Activated CD4-positive, alpha-beta T cell treated with anti-CD3 and anti-CD28 coated beads for 1 hour (primary cell): ENCODE results near the gene C5orf58.
"Not testable (repeated sequence)": the region's sequence is repeated elsewhere in the genome, so short reads cannot be mapped to it uniquely, and the experiment has no call there.

Experiments
- DNase-seq: peaks from one replicate; pipeline ENCODE4 v3.0.0-alpha.2; 2020

Gene C5orf58

GRCh38 chr5:170225326-170226128, 7.3 kb upstream of the C5orf58 start:
- DNase-seq, result peak; percentile 64

DNA sequence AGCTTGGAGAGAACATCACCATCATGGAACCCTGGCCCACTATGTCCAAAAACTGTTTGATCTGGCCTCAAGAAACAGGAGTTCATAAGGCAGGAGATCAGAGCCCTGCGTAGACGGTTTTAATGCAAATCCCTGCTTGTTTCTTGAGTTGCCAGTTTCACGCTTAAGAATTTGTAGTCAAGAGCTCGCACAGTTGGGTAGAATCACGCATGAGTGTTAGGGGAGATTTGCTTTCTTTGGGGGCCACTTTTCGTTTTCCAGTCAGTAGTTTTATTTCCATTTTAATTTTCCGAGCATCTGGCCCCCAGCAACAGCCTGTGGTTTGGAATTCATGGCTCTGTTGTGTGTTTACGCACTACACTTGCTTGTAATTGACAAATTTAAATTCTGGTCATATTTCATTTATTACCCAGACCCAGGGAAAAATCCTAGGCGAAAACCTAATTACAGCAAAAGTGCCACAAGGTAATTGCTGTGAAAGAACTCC, 6.6 kb upstream of the C5orf58 start:
- DNase-seq, result no peak

GRCh38 chr5:170226661-170227060, 6.1 kb upstream of the C5orf58 start:
- no peak for DNase-seq

- no peak for DNase-seq
These were observed 3.9 kb upstream of the C5orf58 start for GRCh38 chr5:170228762-170229435.

- DNase-seq, result no peak
These were observed 640 bp downstream of the C5orf58 start for GRCh38 chr5:170233358-170233892.

DNA sequence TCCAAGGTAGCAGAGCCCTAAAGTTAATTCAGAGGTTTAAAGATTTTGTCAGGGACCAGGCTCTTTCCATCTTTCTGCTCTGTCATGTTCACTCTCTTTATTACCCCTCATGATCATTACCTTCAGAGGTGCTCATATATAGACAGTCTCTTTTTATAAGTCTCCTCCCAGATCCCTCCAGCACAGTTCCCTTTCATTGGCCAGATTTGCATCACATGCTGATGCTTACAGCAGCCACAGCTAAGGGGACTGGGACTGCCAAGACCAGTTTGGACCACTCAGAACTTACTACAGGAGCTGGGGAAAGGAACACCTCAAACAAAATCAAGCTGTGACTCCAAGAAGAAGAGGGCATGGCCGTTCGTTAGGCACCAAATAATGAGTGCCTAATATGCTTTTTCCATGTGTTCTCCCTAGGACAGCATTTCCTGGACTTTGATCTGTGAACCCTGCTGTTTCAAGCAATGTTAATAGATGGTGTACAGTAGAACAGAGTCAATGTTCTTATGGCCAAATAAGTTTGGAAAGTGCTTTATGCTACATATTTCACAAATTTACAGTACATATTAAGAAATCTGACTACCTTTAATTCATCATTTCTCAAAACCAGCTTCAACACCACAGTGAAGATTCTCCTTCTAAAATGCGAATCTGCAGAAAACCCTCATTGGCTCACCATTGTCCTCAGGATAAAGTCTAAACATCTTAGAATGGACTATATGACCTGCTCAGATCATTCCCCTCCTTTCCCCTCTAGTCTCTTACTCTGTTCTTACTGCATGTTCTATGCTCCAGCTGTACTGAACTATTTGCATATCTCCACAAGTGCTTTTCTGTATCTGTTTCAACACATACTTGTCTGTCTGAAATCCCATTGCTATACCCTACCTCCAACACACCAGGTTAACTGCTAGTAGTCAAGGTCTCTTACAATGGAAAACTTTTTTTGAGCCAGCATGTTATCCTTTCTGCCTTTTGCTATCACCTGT, 3.4 kb downstream of the C5orf58 start:
- no peak for DNase-seq

- no peak for DNase-seq
These were observed 5.8 kb downstream of the C5orf58 start for GRCh38 chr5:170238456-170239196.

DNA sequence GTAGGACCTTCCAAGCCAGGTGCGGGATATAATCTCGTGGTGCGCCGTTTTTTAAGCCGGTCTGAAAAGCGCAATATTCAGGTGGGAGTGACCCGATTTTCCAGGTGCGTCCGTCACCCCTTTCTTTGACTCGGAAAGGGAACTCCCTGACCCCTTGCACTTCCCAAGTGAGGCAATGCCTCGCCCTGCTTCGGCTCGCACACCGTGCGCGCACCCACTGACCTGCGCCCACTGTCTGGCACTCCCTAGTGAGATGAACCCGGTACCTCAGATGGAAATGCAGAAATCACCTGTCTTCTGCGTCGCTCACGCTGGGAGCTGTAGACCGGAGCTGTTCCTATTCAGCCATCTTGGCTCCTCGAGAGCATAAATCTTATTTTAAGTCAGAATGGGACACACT, 12.7 kb downstream of the C5orf58 start:
- not testable (repeated sequence) for DNase-seq

DNA sequence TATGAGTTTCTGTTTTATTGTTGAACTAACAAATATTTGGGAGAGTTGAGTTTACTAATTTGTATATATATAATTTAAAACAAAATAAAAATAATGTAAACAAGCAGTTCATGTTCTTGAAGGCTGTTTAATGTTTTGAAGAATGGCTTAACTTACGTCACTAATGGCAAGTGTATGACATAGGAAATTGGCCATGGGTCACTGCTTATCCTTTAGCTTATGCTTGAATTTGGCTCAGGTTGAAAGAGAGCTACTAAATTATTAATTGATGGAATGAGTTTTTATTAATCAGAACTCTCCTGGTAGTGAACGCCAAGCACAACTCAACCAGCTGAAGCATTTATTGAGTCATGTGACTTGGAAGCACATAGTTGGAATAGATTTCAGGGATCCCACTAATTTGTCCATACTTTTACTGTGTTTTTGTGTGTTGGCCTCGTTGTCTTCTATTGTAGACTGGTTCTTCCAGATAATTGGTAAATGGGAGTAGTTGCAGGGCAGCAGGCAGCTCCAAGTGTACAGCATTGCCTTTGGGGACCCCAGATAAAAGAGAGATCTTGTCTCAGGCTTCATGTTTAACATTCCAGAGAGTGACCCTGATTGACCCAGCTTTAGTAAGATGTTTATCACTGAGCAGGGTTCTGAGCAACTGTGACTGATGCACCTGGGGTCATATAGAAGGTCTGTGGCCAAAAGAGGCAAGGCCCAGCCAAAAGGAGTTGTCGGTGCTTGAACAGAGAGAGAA, 13.5 kb downstream of the C5orf58 start:
- no peak for DNase-seq

DNA sequence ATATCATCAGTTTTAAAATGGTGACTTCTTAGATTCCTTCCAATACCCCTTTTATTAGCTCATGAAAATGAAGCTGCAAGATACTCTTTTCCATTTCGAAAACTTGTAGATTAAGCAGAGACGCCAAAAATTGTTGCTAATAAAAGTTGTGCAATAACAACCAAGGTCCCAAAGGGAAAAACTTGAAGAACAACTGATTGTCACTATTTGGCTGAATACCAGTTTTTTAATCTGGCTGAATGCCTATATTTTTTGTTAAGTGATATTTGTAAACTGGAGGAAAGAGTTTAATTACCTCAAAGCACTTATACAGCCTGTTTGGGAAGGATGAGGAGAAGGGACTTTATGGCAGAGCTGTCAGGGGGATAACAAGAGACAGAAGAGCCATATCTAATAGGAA, 14.6 kb downstream of the C5orf58 start:
- DNase-seq, result no peak

DNA sequence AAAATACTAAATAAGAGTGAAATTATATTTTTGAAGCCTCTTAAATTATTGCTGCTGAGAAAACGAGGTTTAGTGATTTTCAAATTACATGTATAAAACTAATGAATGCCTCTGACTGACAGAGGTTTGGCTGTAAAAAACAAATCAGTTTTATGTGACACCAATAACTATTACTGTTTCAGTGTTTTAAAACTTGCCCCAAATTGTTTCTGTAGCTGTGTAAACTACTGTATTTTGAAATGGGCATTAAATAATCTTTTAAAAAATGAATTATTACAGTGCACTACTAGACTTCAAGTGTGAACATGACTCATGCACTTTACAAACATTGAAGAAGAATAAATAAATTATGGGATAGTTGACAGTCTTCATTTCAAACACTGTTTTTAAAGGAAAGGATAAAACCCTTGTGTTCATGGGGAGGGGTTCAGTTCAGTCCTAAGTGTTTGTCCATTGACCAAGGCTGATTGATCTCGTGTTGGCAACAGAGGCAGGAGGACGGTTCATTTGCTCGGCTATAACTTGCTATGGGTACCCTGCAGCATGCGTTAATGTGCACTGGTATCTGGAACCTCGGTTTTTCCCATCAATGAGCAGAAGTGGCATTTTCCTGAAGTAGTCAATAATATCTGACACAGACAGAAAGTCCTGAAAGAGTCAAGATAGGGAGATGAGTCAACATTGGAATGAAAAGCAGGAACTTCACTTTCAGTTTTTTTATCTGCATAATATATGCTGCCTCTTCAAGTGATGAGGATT, 15.6 kb downstream of the C5orf58 start:
- DNase-seq, result no peak

DNA sequence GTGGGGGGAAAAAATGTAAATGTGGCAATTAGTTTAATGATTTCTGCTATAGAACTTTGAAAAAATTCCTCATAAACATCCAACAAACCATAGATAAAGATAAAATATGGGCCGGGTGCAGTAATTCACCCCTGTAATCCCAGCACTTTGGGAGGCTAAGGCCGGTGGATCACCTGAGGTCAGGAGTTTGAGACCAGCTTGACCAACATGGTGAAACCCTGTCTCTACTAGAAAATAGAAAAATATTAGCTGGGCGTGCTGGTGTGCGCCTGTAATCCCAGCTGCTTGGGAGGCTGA, 16.1 kb downstream of the C5orf58 start:
- not testable (repeated sequence) for DNase-seq

DNA sequence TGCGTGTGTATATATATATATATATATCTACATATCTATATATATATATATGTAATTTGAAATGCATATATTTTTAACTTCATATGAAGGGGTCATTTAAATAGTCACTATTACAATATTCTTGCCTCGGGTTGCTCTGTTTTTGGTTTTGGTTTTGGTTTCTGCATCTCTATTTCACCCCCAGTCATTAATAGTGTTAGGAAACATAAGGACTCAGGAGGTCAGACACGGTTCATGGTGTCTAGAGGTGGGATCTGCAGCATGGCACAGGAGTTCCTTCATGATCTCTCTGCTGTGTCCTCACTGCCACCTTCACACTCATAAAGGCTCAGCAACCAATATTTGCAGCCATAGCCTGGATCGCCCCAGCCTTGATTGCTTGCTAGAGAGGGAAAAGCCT, 16.6 kb downstream of the C5orf58 start:
- DNase-seq, result no peak

GRCh38 chr5:170250810-170251317, 18.1 kb downstream of the C5orf58 start:
- no peak for DNase-seq

GRCh38 chr5:170251462-170251861, 18.7 kb downstream of the C5orf58 start:
- DNase-seq, result no peak

DNA sequence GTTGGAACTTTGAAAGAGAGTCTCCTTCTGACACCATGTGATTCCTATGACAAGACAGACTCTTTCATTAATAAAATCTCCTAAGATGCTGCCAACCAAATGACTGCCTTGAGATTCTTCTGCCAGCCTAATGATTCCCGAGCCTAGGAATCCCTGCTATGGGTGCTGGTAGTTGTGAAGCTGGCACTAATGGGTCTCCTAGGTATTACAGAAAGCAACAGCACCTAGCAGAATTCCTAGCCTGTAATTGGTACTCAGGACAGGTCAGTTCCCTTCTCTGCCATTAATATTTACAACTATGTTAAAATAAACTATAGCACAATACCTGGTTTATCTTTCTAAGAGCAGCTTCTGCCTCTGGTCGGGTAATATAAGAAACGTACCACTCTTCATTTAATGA, 19.3 kb downstream of the C5orf58 start:
- no peak for DNase-seq

GRCh38 chr5:170252720-170253350, 20.1 kb downstream of the C5orf58 start:
- DNase-seq, result no peak

DNA sequence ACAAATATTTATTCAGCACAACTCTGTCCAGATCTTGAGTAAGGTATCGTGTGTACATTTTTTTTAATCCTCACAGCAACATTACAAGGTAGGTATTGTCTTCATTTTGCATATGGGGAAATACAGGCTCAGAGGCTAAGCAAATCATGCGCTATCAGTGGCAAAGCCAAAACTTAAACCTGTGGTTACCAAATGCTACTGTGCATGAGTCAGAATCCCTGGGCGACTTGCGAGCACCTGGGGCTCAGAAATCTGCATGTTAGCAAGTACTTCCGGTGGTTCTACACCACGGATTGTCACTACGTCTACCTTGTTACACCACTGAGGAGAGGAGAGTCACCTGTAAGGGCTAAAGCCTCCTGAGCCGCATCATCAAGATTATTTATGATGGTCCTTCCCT, 21.3 kb downstream of the C5orf58 start:
- DNase-seq, result peak; percentile 60

GRCh38 chr5:170256571-170256970, 23.8 kb downstream of the C5orf58 start:
- DNase-seq, result no peak

DNA sequence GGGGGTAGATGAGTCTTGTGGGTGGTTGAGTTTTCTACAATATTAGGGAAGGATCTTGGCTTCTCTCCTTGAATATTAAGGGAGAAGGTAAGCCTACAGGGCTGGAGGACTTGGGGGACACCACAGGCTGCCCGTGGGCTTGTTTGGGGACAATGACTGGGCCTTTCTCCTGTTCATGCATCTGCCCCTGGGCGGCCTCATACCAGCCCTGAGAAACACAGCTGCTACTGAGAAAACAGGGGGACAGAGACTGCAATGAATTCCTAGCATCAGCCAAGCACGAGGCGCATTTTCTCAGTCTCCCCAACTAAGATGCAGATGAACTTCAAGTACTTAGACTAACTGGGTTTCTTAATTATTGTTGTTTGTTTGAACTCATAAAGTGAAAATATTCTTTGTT, 24.6 kb downstream of the C5orf58 start:
- no peak for DNase-seq
